ENCODE data around the gene ANOS1. TPM values are rescaled to one million over a fixed set of nuclear protein-coding genes. Genes with fewer than 3 reads are reported as not detected.
"Not testable (repeated sequence)": the region's sequence is repeated elsewhere in the genome, so short reads cannot be mapped to it uniquely, and the experiment has no call there.

Gene ANOS1, protein sequence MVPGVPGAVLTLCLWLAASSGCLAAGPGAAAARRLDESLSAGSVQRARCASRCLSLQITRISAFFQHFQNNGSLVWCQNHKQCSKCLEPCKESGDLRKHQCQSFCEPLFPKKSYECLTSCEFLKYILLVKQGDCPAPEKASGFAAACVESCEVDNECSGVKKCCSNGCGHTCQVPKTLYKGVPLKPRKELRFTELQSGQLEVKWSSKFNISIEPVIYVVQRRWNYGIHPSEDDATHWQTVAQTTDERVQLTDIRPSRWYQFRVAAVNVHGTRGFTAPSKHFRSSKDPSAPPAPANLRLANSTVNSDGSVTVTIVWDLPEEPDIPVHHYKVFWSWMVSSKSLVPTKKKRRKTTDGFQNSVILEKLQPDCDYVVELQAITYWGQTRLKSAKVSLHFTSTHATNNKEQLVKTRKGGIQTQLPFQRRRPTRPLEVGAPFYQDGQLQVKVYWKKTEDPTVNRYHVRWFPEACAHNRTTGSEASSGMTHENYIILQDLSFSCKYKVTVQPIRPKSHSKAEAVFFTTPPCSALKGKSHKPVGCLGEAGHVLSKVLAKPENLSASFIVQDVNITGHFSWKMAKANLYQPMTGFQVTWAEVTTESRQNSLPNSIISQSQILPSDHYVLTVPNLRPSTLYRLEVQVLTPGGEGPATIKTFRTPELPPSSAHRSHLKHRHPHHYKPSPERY
- 10 to 100 TPM in 3 of 8 experiments, 1 to 10 TPM in 5; 3.1 to 38.4 (median 7.2) TPM for total RNA-seq

DNA sequence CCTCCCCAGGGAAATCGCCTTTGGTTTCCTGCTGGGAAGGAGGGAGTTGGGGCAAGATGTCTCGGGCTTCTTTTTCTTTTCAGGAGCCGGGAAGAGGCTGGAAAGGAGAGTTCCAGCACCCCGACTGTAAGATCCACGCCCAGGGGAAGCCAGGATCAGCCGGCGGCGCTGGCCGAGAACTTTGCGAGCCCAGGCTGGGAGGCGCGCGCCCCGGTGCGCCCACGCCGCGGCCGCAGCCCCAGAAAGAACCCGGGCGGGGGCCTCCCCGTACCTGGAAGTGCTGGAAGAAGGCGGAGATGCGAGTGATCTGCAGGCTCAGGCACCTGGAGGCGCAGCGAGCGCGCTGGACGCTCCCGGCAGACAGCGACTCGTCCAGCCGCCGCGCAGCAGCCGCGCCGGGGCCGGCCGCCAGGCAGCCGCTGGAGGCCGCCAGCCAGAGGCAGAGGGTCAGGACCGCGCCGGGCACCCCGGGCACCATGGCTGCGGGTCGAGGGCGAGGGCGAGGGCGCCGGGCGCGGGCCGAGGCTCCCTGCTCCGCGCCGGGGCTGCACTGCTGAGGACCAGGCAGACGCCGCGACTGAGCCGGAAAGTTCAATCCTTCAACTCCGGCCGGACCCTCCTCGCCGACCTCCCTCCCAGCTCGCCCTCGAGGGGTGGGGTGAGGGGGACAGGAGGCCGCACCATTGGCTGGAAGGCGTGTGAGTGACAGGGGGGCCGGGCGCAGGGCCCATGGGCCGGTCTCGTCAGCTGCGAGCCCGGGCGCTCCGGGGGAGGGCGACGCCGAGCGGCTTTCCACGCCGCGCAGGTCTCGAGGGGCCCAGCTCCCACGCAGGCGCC lies at the start of gene ANOS1:
Gene ANOS1 (minus strand): TSS at position 579 of the 837 bp plus-strand sequence. CDS start 101 bp downstream, at position 478.
- ATAC-seq (replicated peaks in 6 of 8): peak; percentile 63 to 97 (median 95)
- Histone ChIP-seq H3K4me3 (peak within 1 kb of the TSS; percentile 48 to 70 (median 58)), H3K27ac (no peak within 1 kb of the TSS), H3K4me1 (replicated peaks in 1 of 2) (peaks cover 0 to 5% of the 10 kb centered on the region in 2 donors)
- 1% methylated on average over 12 of the region's 88 CpGs; no CpG with 5 or more reads in 9 of the 10 experiments for WGBS, 10 experiments
- in situ Hi-C loops (cut with MboI; ENCODE audit: low pct_unique_long_range_greater_than_20kb in 2 of 9, low sequenced_read_pairs in 9 of 9, unreplicated experiment in 9 of 9): loop anchor here in 3 of 9 experiments (25.0 kb wide), 2 partner anchors 719 to 744 kb away; no protein-coding TSS in a partner anchor

DNA sequence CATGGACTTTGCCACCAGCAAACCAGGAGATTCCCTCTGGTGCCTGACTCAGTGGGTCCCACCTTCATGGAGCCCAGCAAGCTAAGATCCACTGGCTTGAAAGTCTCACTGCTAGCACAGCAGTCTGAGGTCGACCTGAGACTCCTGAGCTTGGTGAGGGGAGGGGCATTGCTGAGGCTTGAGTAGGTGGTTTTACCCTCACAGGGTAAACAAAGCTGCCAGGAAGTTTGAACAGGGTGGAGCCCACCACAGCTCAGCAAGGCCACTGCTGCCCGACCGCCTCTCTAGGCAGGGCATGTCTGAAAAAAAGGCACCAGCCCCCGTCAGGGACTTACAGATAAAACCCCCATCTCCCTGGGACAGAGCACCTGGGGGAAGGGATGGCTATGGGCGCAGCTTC lies 41.2 kb upstream of the ANOS1 start:
- 33 to 58% (median 50%) methylated on average over 2 to 3 of the region's 5 CpGs; no CpG with 5 or more reads in 7 of the 10 experiments for WGBS, 10 experiments

DNA sequence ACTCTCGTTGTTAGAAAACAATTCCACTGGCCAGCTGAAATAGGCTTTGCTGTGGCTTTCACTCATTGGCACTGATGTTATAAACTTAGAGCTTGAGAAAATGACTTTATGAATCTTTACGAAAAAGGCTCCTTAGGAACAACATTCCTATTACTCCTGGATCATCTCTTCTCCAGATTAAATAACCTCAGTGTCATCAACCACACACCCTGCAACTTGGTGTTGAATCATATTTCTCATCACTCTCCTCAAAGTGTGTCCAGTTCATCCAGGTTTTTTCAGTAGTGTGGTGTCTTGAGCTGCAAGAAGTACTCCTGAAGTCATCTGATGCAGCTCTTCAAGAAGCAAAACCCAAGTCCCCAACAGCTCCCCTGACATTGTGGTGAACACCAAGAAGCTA lies 28.1 kb upstream of the ANOS1 start:
- in situ Hi-C loops (cut with MboI; ENCODE audit: low pct_unique_long_range_greater_than_20kb in 2 of 9, low sequenced_read_pairs in 9 of 9, unreplicated experiment in 9 of 9): no loop called here
- H3K4me3 ChIP-seq: no peak overlapping the region
- no peak for ATAC-seq (replicated peaks in 6 of 8)
- WGBS, 10 experiments: 80 to 86% (median 85%) methylated on average over 1 to 2 of the region's 2 CpGs; no CpG with 5 or more reads in 7 of the 10 experiments
- H3K4me1 ChIP-seq (replicated peaks in 1 of 2): peaks cover 0 to 4% of the 10 kb centered on the region in 2 donors
- no peak overlapping the region for H3K27ac ChIP-seq

More for the DNA sequence above, 41.2 kb upstream of the ANOS1 start:
- Histone ChIP-seq H3K4me3 (no peak overlapping the region), H3K4me1 (replicated peaks in 1 of 2) (no peaks in the 10 kb centered on the region), H3K27ac (no peak overlapping the region)
- no peak for ATAC-seq (replicated peaks in 6 of 8)
- in situ Hi-C loops (cut with MboI; ENCODE audit: low pct_unique_long_range_greater_than_20kb in 2 of 9, low sequenced_read_pairs in 9 of 9, unreplicated experiment in 9 of 9): no loop called here

DNA sequence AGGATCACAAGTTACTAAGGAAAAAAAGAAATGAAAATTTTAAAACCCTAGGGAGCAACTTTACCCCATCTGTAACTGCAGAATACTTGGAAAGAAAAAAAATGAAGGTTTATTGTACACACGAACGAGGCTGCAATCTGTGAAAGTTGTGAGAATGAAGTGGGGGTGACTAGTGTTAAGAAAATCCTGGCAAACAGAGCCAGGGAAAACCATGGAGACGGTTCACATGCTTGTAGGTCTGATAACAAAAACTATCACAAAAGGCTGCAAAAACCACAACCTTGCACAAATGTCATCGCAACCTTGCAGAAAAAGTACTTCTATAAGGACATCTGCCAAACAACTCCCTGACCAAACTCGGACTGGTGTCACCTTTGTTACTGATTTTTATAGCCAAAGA lies 26.8 kb upstream of the ANOS1 start:
- 0 to 94% (median 70%) methylated on average over 1 to 2 of the region's 5 CpGs; no CpG with 5 or more reads in 6 of the 10 experiments for WGBS, 10 experiments
- H3K27ac ChIP-seq; in situ Hi-C loops (cut with MboI; ENCODE audit: low pct_unique_long_range_greater_than_20kb in 2 of 9, low sequenced_read_pairs in 9 of 9, unreplicated experiment in 9 of 9); H3K4me1 ChIP-seq (replicated peaks in 1 of 2); H3K4me3 ChIP-seq: not testable (repeated sequence)
- peak in 1 of 8 experiments; percentile 41 for ATAC-seq (replicated peaks in 6 of 8)

DNA sequence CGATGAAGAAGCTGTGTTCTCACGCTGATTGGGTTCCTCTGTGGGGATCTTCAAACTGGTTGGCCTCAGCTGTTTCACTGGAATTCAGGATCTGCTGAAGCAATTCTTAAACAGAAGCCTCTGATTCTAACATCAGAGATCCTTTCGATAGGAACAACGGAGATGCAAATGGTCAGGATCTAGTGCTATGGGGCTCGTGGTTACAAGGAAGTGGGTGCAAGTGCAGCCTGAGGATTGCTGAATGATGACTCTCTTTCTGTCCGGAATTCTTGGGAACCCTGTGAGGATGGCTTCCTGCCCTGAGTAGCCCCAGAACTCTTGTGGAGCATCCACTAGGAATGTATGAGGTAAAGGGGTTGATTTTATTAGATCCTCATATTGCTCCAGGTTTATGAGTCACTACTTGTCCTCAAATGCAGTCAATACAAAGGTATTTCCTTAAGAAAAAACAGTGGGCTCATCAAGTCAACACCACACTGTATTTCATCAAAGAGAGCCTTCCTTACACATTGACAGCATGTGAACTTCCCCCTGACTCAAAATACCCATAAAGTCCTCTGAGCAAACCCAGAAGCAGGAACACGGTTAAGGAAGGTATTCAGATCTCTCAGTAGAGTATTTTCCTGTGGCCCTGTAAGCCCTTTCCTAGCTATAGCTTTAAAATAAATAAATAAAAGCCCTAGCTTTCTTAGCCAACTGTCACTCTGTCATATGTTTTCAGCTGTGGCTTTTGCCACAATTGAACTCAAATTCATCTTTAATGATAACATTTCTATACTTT lies 25.9 kb upstream of the ANOS1 start:
- in situ Hi-C loops (cut with MboI; ENCODE audit: low pct_unique_long_range_greater_than_20kb in 2 of 9, low sequenced_read_pairs in 9 of 9, unreplicated experiment in 9 of 9); H3K4me1 ChIP-seq (replicated peaks in 1 of 2); ATAC-seq (replicated peaks in 6 of 8); H3K4me3 ChIP-seq; H3K27ac ChIP-seq: not testable (repeated sequence)
- WGBS, 10 experiments: 0 to 96% (median 80%) methylated on average over 1 to 4 of the region's 7 CpGs; no CpG with 5 or more reads in 7 of the 10 experiments

DNA sequence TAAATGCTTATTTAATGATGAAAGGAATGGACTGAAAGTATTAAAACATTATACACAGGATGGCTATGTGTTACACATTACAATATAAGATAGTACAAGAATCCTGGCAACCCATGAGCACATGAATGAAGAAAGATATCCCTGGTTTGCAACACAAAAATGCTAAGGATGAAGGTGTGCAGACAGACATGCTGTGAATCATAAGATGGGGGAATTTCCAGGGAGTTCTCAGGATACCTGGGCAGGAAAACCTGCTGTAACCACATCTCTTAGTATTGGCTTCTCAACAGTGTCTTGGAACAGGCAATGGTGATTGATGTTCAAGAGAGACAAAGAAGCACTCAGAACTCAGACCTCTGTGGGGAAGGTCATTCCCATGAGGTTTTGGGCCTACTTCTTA lies 23.9 kb upstream of the ANOS1 start:
- in situ Hi-C loops (cut with MboI; ENCODE audit: low pct_unique_long_range_greater_than_20kb in 2 of 9, low sequenced_read_pairs in 9 of 9, unreplicated experiment in 9 of 9): no loop called here
- ATAC-seq (replicated peaks in 6 of 8): no peak
- H3K27ac ChIP-seq: no peak overlapping the region
- H3K4me3 ChIP-seq: no peak overlapping the region
- H3K4me1 ChIP-seq (replicated peaks in 1 of 2): peaks cover 0 to 4% of the 10 kb centered on the region in 2 donors

DNA sequence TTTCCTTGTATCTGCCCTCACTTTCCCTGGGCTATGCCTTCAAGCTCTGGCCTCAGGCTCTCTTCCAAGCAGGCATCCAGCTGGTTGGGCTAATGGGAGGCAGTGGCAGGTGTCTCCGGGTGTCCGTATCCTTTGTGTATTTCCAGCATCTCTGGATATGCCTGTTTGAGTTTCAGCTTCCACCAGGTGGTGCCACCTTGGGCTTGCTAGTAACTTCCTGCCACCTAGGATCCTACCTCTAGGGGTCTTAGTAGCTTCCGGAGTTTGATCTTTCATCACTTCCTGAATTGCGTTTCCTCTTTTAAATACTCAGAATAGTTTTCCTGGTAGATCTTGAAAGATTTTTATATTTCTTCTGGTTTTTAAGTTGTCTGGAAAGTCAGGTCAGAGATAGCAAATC lies 23.2 kb upstream of the ANOS1 start:
- H3K4me3 ChIP-seq: no peak overlapping the region
- 84 to 100% (median 95%) methylated on average over 1 to 4 of the region's 4 CpGs; no CpG with 5 or more reads in 7 of the 10 experiments for WGBS, 10 experiments
- in situ Hi-C loops (cut with MboI; ENCODE audit: low pct_unique_long_range_greater_than_20kb in 2 of 9, low sequenced_read_pairs in 9 of 9, unreplicated experiment in 9 of 9): no loop called here
- ATAC-seq (replicated peaks in 6 of 8): no peak
- peaks cover 0 to 4% of the 10 kb centered on the region in 2 donors for H3K4me1 ChIP-seq (replicated peaks in 1 of 2)
- H3K27ac ChIP-seq: no peak overlapping the region

DNA sequence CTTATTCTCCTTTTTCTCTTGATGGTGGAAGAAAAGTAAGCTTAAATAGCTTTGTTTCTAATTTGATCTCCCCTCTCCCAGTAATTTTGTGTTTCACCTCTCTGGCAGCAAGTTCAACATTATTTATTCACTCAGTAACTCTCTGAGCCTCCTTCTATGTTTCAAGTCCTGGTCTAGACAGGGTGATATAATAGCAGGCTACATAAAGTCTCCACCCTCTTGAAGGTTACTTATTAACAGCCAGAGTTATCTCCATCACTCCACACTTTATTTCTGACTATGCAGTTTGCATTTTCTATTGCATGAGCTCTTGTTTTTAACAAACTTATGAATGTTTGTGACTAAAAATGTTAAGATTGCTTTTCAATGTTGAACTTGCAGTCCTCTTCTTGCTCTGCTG lies 17.8 kb upstream of the ANOS1 start:
- H3K4me3 ChIP-seq: no peak overlapping the region
- ATAC-seq (replicated peaks in 6 of 8): no peak
- H3K4me1 ChIP-seq (replicated peaks in 1 of 2): no peaks in the 10 kb centered on the region
- H3K27ac ChIP-seq: no peak overlapping the region
- in situ Hi-C loops (cut with MboI; ENCODE audit: low pct_unique_long_range_greater_than_20kb in 2 of 9, low sequenced_read_pairs in 9 of 9, unreplicated experiment in 9 of 9): loop anchor here in 3 of 9 experiments (25.0 kb wide), 2 partner anchors 737 to 762 kb away; no protein-coding TSS in a partner anchor

DNA sequence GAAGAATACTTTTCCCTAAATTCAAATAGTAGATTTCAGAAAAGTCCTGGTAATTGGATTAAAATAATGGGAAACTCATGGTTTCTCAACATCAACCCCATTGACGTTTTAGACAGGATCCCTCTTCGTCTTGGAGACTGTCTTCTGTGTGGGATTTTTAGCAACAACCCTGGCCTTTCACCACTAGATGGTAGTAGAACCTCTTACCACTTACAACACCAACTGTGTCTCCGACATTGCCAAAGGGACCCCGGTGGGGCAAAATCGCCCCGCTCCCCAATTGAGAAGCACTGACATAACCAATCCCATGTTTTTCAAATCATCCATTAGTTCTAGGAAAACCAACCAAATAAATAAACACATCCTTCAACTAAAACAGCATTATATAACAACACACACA lies 16.9 kb upstream of the ANOS1 start:
- Histone ChIP-seq H3K27ac (no peak overlapping the region), H3K4me1 (replicated peaks in 1 of 2) (no peaks in the 10 kb centered on the region), H3K4me3 (no peak overlapping the region)
- ATAC-seq (replicated peaks in 6 of 8): peak in 4 of 8 experiments; percentile 31 to 68 (median 45)
- WGBS, 10 experiments: 0 to 50% (median 0%) methylated on average over 1 to 3 of the region's 6 CpGs; no CpG with 5 or more reads in 7 of the 10 experiments
- in situ Hi-C loops (cut with MboI; ENCODE audit: low pct_unique_long_range_greater_than_20kb in 2 of 9, low sequenced_read_pairs in 9 of 9, unreplicated experiment in 9 of 9): loop anchor here in 3 of 9 experiments (25.0 kb wide), 2 partner anchors 737 to 762 kb away; no protein-coding TSS in a partner anchor

DNA sequence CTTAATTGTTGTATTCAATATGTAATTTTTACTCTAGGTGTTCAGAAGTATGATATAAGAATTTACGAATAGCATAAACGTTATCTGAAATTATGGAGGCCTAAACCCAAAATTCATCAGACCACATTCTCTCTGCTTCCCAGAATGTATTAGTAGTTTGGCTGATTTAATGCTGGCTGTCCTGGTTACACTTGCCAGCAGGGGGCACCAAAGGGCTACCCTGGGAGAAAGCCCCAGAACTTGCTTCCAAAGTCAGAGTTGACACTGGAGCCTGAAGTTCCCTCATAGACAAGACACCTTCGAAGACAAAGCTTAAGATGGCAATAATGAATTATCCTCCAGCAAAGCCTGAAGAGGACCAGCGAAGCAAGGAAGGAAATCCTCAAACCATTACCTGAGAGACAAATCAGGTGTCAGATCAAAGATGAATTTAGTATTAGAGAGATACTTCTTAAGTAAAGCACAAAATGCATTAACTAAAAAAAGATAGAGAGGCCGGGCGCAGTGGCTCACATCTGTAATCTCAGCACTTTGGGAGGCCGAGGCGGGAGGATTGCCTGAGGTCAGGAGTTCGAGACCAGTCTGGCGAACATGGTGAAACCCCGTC lies 11.3 kb upstream of the ANOS1 start:
- Histone ChIP-seq H3K4me3 (no peak overlapping the region), H3K4me1 (replicated peaks in 1 of 2) (no peaks in the 10 kb centered on the region), H3K27ac (no peak overlapping the region)
- ATAC-seq (replicated peaks in 6 of 8): no peak
- in situ Hi-C loops (cut with MboI; ENCODE audit: low pct_unique_long_range_greater_than_20kb in 2 of 9, low sequenced_read_pairs in 9 of 9, unreplicated experiment in 9 of 9): loop anchor here in 3 of 9 experiments (25.0 kb wide), 2 partner anchors 731 to 756 kb away; no protein-coding TSS in a partner anchor
- WGBS, 10 experiments: 0 to 100% (median 72%) methylated on average over 1 to 9 of the region's 11 CpGs; no CpG with 5 or more reads in 3 of the 10 experiments

DNA sequence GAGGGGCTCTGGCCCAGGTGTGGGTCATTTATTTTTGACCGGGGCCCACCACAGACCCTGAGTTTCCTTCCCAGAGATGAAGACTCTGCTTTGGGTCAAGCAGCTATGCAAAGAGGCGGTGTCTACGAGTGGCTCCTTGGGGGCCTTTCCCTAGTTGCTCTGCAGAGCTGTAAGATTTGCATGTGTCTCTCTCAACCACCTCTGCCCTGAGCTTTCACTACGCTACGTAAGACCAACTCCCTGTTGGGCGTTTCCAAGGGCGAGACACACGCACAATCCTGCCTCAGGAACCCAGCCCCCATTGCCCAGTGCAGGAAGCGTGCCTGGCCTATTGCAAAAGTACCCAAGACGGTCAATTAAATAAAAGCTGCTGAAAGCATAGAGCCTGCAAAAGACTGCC lies 10.0 kb upstream of the ANOS1 start:
- H3K27ac ChIP-seq: no peak overlapping the region
- WGBS, 10 experiments: 30 to 100% (median 83%) methylated on average over 1 to 9 of the region's 10 CpGs; no CpG with 5 or more reads in 7 of the 10 experiments
- no peak overlapping the region for H3K4me3 ChIP-seq
- H3K4me1 ChIP-seq (replicated peaks in 1 of 2): no peaks in the 10 kb centered on the region
- in situ Hi-C loops (cut with MboI; ENCODE audit: low pct_unique_long_range_greater_than_20kb in 2 of 9, low sequenced_read_pairs in 9 of 9, unreplicated experiment in 9 of 9): loop anchor here in 3 of 9 experiments (25.0 kb wide), 2 partner anchors 730 to 755 kb away; no protein-coding TSS in a partner anchor
- ATAC-seq (replicated peaks in 6 of 8): peak in 1 of 8 experiments; percentile 18

Measured in motor neuron (in vitro differentiated cells).